Activated naive CD4-positive, alpha-beta T cell treated with anti-CD3 and anti-CD28 coated beads, Interleukin-2, amount 50 U/mL, for 16 hours (primary cell): Measurements from ENCODE around the gene IDI2.
"Not testable (repeated sequence)": the region's sequence is repeated elsewhere in the genome, so short reads cannot be mapped to it uniquely, and the experiment has no call there.

Source experiments
- DNase-seq: peaks from one replicate; pipeline ENCODE4 v3.0.0-alpha.2; 2020

IDI2 gene

DNA sequence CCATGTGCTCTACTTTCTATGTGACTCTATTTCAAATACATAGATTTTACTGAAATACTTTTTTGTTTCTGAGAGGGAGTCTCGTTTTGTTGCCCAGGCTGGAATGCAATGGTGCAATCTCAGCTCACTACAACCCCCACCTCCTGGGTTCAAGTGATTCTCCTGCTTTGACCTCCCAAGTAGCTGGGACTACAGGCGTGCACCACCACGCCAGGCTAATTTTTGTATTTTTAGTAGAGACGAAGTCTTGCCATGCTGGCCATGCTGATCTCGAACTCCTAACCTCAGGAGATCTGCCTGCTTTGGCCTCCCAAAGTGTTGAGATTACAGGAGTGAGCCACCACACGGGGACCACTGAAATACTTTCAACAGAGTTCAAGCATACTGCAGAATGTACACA is 19.8 kb upstream of the IDI2 start:
- DNase-seq: no peak

GRCh38 chr10:1044964-1045363 is 19.3 kb upstream of the IDI2 start:
- DNase-seq: no peak

- no peak for DNase-seq
Measured at GRCh38 chr10:1044146-1044545, 18.5 kb upstream of the IDI2 start.

DNA sequence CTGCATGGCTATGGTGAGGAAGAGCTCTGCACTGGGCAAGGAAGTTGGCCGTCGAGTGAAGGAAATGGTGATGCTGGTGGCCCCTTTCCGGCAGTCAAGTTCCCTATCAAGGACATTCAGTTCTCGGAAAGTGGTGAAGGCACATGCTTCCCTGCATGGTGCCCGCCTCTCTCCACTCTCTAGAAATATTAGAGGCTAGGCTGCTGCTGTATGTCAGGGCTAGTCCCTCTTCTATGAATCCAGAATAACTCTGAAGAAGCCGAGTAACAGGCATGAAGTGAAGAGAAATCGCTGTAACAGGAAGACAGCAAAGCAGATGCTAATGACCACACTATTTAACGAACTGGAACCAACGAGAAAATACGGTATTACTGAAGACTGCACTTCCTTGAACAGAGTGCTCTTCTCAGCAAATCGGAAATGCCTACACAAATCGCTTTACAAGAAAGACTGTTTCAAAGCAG is 17.9 kb upstream of the IDI2 start:
- DNase-seq: no peak

GRCh38 chr10:1041514-1041913 is 15.9 kb upstream of the IDI2 start:
- DNase-seq: no peak

DNA sequence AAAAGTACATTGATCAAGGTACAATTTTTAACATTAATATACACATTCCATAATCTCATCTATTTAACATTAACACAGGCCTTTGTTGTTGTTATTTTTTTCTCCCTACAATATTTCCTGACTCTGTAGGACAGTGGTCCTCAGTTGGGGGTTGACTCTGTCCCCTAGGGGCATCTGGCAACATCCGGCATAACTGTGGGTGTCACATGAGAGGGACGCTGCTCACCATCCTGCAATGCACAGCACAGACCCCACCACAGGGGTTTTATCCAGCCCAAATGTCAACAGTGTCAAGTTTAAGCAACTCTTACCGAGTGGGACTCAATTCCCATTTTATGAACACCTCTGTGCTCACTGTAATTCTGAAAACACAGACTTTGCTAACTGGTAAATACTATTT is 14.5 kb upstream of the IDI2 start:
- DNase-seq: no peak

DNA sequence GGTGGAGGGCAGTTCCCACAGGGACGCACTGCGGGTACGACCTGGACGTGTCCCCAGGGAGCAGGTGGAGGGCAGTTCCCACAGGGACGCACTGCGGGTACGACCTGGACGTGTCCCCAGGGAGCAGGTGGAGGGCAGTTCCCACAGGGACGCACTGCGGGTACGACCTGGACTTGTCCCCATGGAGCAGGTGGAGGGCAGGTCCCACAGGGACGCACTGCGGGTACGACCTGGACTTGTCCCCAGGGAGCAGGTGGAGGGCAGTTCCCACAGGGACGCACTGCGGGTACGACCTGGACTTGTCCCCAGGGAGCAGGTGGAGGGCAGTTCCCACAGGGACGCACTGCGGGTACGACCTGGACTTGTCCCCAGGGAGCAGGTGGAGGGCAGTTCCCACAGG is 13.1 kb upstream of the IDI2 start:
- not testable (repeated sequence) for DNase-seq

DNA sequence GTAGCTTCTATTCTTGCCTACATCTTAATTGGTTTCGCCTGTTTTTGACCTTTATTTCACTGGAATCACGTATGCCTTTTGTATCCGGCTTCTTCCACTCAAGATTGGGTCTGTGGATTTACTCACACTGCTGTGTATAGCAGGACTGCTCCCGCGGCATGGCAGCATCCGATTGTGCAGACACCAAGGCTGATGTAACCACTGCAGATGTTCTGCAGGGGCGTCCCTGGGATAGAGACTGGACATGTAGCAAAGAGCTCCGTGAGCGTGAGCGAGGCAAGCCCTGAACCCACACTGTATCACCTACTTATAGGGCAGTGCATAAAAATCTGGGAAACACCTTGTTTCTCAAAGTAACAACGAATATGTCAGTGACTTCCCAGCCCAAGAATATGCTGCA is 11.4 kb upstream of the IDI2 start:
- no peak for DNase-seq

DNA sequence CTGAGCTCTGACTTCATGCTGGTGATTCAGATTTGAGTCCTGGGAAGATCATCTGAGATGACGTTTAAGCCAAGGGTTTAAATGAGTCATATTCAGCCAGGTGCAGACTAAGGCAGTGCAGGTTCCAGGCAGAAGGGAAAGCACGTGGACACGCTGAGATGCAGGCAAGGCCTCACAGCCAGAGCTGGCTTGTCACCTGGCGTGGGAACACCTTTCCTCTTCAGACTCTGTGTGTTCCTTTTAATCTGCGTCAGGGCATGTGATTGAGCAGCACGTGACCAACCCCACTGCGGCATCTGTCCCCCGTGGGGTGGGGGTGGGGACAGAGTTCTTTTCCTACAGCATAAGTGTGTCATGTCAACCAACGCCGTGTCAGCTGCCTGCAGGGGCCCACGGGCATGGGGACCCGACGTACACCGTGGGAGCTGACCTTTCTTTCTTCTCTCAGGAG is 10.7 kb upstream of the IDI2 start:
- no peak for DNase-seq

- DNase-seq: no peak
Measured at GRCh38 chr10:1035201-1035600, 9.5 kb upstream of the IDI2 start.

DNA sequence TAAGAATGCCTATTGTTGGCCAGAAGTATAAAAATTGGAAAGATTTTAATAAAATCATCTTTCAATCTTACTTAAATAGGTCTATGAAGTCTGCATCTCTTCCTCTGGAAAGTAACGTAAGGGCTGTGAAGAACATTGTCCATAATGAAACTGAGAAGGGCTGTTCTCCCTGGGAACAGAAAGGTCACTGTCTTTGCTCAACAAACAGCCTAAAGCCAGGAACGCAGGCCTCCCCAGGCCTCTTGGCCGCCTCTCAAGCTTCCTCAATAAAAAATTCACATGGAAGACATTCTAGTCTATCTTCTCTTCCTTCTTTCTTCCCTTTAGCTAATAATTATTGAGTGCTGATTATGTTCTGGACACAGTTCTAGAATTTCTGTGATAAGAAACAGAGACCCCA is 9.1 kb upstream of the IDI2 start:
- no peak for DNase-seq

GRCh38 chr10:1033601-1034000 is 7.9 kb upstream of the IDI2 start:
- DNase-seq: no peak

- DNase-seq: no peak
Measured at GRCh38 chr10:1029838-1030237, 4.2 kb upstream of the IDI2 start.

DNA sequence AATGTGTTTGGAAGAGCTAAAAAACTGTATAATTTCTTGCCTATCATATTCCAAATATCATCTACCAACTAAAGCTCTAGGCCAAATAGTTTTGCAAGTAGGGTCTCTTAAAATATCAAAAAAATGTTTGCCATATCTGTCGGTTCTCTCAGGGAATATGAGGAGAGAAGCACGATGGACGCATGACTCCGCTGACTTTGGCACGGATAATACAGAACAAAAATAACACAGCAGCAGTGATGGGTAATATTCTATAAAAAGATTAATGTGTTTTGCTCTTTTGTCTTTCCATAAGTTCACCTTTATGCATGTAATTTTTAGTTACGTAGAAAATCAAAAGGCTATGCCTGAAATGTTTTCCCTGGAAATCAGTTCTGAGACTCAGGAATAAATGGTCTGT is 919 bp upstream of the IDI2 start:
- no peak for DNase-seq

DNA sequence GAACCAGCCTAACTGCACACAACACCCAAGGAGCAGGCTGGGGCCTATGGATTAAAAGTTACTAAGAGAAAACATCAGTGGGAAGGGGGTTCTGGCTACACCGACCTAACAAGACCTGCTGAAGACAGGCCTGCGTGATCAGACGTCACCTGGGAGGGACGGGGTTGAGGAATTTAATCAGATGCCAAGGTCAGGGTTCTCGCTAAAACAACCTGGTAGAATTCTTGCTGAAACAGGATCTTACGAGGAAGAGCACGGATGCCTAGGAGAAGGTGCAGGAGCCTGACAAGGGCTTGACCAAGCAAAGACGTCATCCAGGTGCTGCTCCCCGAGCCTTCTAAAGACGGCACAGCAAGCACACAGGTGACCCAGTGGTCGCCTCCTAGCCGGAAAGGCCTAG is 1.6 kb downstream of the IDI2 start:
- DNase-seq: no peak

- no peak for DNase-seq
Measured at GRCh38 chr10:1022413-1022812, 3.2 kb downstream of the IDI2 start.

GRCh38 chr10:1020958-1021357 is 4.7 kb downstream of the IDI2 start:
- no peak for DNase-seq

- no peak for DNase-seq
Measured at GRCh38 chr10:1020460-1020859, 5.2 kb downstream of the IDI2 start.

GRCh38 chr10:1019362-1019761 is 6.3 kb downstream of the IDI2 start:
- no peak for DNase-seq

- DNase-seq: no peak
Measured at GRCh38 chr10:1015688-1016087, 10.0 kb downstream of the IDI2 start.

- no peak for DNase-seq
Measured at GRCh38 chr10:1011696-1012095, 14.0 kb downstream of the IDI2 start.

DNA sequence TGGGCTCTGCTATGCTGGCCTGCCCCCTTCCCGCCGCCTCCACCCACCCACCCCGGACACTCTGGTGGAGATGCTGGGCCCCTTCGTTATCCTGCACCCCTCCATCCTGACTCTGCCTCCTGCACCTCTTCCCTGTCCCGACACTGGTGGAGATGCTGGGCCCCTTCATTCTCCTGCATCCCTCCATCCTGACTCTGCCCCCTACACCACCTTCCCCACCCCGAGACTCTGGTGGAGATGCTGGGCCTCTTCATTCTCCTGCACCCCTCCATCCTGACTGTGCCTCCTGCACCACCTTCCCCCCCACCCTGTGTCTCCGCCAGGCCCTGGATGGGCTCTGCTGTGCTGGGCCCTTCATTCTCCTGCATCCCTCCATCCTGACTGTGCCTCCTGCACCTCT is 15.0 kb downstream of the IDI2 start:
- no peak for DNase-seq

DNA sequence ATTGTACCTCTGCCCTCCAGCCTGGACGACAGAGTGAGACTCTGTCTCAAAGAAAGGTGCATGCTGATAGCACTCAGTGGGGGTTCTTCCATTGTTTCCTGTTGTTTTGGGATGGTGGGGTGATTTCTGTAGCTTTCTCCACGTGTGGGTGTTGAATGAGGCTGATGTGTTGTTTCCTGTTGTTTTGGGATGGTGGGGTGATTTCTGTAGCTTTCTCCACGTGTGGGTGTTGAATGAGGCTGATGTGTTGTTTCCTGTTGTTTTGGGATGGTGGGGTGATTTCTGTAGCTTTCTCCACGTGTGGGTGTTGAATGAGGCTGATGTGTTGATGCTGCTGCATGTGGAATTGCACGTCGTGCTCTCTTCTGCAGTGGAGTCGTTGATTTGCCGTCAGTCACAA is 15.7 kb downstream of the IDI2 start:
- not testable (repeated sequence) for DNase-seq

- DNase-seq: no peak
Measured at GRCh38 chr10:1009071-1009494, 16.6 kb downstream of the IDI2 start.

- DNase-seq: no peak
Measured at GRCh38 chr10:1007583-1007982, 18.1 kb downstream of the IDI2 start.

GRCh38 chr10:1006573-1006972 is 19.1 kb downstream of the IDI2 start:
- no peak for DNase-seq
